ENCODE results near the gene GADD45GIP1.
"Not testable (repeated sequence)": the region's sequence is repeated elsewhere in the genome, so short reads cannot be mapped to it uniquely, and the experiment has no call there.

The GADD45GIP1 gene

GRCh38 chr19:12953138-12953798 lies 3.8 kb downstream of the GADD45GIP1 start:
- TF ChIP-seq CTCF (IDR thresholded peaks at IDR 0.05; ENCODE audit: low read depth, low read length) (no peak), MAX (IDR thresholded peaks at IDR 0.05; ENCODE audit: low read depth, low read length) (no peak), POLR2A (IDR thresholded peaks at IDR 0.05; ENCODE audit: extremely low read depth, insufficient read length) (no peak), MYC (IDR thresholded peaks at IDR 0.05; ENCODE audit: low read depth, low read length) (no peak)
- DNase-seq (ENCODE audit: low read depth): no peak
- H3K4me3 ChIP-seq (ENCODE audit: low read depth, low read length): no peak overlapping the region

- no peak overlapping the region for H3K4me3 ChIP-seq (ENCODE audit: low read depth, low read length)
- DNase-seq (ENCODE audit: low read depth): no peak
- TF ChIP-seq MAX (IDR thresholded peaks at IDR 0.05; ENCODE audit: low read depth, low read length) (no peak), CTCF (IDR thresholded peaks at IDR 0.05; ENCODE audit: low read depth, low read length) (no peak), POLR2A (IDR thresholded peaks at IDR 0.05; ENCODE audit: extremely low read depth, insufficient read length) (no peak), MYC (IDR thresholded peaks at IDR 0.05; ENCODE audit: low read depth, low read length) (no peak)
These were observed 4.4 kb downstream of the GADD45GIP1 start for GRCh38 chr19:12952488-12953137.

GRCh38 chr19:12952050-12952449 lies 5.0 kb downstream of the GADD45GIP1 start:
- not testable (repeated sequence) for H3K4me3 ChIP-seq (ENCODE audit: low read depth, low read length); DNase-seq (ENCODE audit: low read depth)

GRCh38 chr19:12949363-12950283 lies 7.4 kb downstream of the GADD45GIP1 start:
- DNase-seq (ENCODE audit: low read depth): no peak
- no peak overlapping the region for H3K4me3 ChIP-seq (ENCODE audit: low read depth, low read length)
- TF ChIP-seq MYC (IDR thresholded peaks at IDR 0.05; ENCODE audit: low read depth, low read length): no peak
- TF ChIP-seq POLR2A (IDR thresholded peaks at IDR 0.05; ENCODE audit: extremely low read depth, insufficient read length): no peak
- no peak for TF ChIP-seq MAX (IDR thresholded peaks at IDR 0.05; ENCODE audit: low read depth, low read length)
- no peak for TF ChIP-seq CTCF (IDR thresholded peaks at IDR 0.05; ENCODE audit: low read depth, low read length)

GRCh38 chr19:12948612-12949362 lies 8.2 kb downstream of the GADD45GIP1 start:
- TF ChIP-seq MAX (IDR thresholded peaks at IDR 0.05; ENCODE audit: low read depth, low read length) (no peak), MYC (IDR thresholded peaks at IDR 0.05; ENCODE audit: low read depth, low read length) (no peak), POLR2A (IDR thresholded peaks at IDR 0.05; ENCODE audit: extremely low read depth, insufficient read length) (no peak), CTCF (IDR thresholded peaks at IDR 0.05; ENCODE audit: low read depth, low read length) (no peak)
- DNase-seq (ENCODE audit: low read depth): no peak
- H3K4me3 ChIP-seq (ENCODE audit: low read depth, low read length): no peak overlapping the region

Measured in NB4 (cell line).